H1 (cell line): ENCODE data around the gene MED12L. TPM values are rescaled to one million over a fixed set of nuclear protein-coding genes. Genes with fewer than 3 reads are reported as not detected.

Experiments
- CTCF ChIA-PET: fragments of 300-600 bp; sonication (Branson Sonifier 250); formaldehyde crosslinking; loops from one replicate; lab custom pipeline; 2021; ENCODE audit not compliant: partially characterized antibody; lab: Charles Lee
- POLR2A ChIA-PET: fragments of 300-600 bp; sonication (Branson Sonifier 250); formaldehyde crosslinking; loops from one replicate; lab custom pipeline; 2021; ENCODE audit warnings: inconsistent platforms; ENCODE audit not compliant: partially characterized antibody; lab: Charles Lee
- DNase-seq, 2 experiments: peaks; one replicate each; pipeline versions ENCODE4 v3.0.0 to v3.0.0-alpha.2; 2010 to 2022; ENCODE audit warnings: low spot score in 2 of 2, low read depth in 1 of 2, mixed read lengths in 1 of 2
- FAIRE-seq: peaks from 2 replicates; lab custom pipeline; 2011; peaks lifted over from hg19 to GRCh38; lab: Jason Lieb, UNC
- H2AFZ ChIP-seq: 2 replicates; pipeline ENCODE4 v1.8.1; 2012; ENCODE audit warnings: low read length, inconsistent platforms
- H2AK5ac ChIP-seq: 2 replicates; pipeline ENCODE4 v1.6.1; 2013; ENCODE audit warnings: low read depth, low read length
- H2BK120ac ChIP-seq: replicated peaks from 2 replicates; pipeline ENCODE3; 2013; ENCODE audit warnings: low read depth, low read length, inconsistent platforms
- H2BK12ac ChIP-seq: 2 replicates; pipeline ENCODE4 v1.6.1; 2013; ENCODE audit warnings: low read depth, low read length
- H2BK15ac ChIP-seq: 2 replicates; pipeline ENCODE4 v1.6.1; 2013; ENCODE audit warnings: low read length
- H2BK20ac ChIP-seq: 2 replicates; pipeline ENCODE4 v1.6.1; 2013; ENCODE audit warnings: low read length
- H2BK5ac ChIP-seq: 2 replicates; pipeline ENCODE4 v1.6.1; 2013; ENCODE audit warnings: low read depth, low read length
- H3K14ac ChIP-seq: 2 replicates; pipeline ENCODE4 v1.6.1; 2013; ENCODE audit warnings: inconsistent platforms; ENCODE audit not compliant: insufficient read length
- H3K18ac ChIP-seq: 2 replicates; pipeline ENCODE4 v1.6.1; 2013; ENCODE audit warnings: low read length; ENCODE audit errors: extremely low read depth
- H3K23ac ChIP-seq: 2 replicates; pipeline ENCODE4 v1.6.1; 2013; ENCODE audit warnings: inconsistent platforms; ENCODE audit not compliant: insufficient read length
- H3K23me2 ChIP-seq: 2 replicates; pipeline ENCODE4 v1.6.1; 2013; ENCODE audit warnings: low read depth, low read length
- H3K27ac ChIP-seq: 2 replicates; pipeline ENCODE4 v1.6.1; 2011; ENCODE audit warnings: low read depth, low read length, inconsistent platforms
- H3K27me3 ChIP-seq, 4 experiments: replicated peaks in 1 of 4; 1 replicate in 1 of 4; 2 replicates in 3 of 4; pipeline versions ENCODE4 v1.6.1 to v1.8.1; 2011 to 2013; ENCODE audit warnings: low read length in 3 of 4, mild to moderate bottlenecking in 3 of 4, inconsistent platforms in 2 of 4, mixed read lengths in 2 of 4, moderate library complexity in 1 of 4; ENCODE audit not compliant: control insufficient read depth in 3 of 4, insufficient read depth in 3 of 4; ENCODE audit errors: extremely low read depth in 1 of 4
- H3K36me3 ChIP-seq, 4 experiments: 2 replicates each; pipeline versions ENCODE4 v1.6.1 to v1.8.1; 2011 to 2013; ENCODE audit warnings: mild to moderate bottlenecking in 4 of 4, low read length in 3 of 4, moderate library complexity in 2 of 4, control low read depth in 1 of 4, inconsistent platforms in 1 of 4; ENCODE audit not compliant: insufficient read depth in 4 of 4, control insufficient read depth in 2 of 4
- H3K4ac ChIP-seq: replicated peaks from 2 replicates; pipeline ENCODE3; 2013; ENCODE audit warnings: low read length, low read depth, mixed read lengths, inconsistent platforms; ENCODE audit not compliant: insufficient read length
- H3K4me1 ChIP-seq, 4 experiments: replicated peaks in 1 of 4; 1 replicate in 1 of 4; 2 replicates in 3 of 4; pipeline versions ENCODE4 v1.6.1 to v1.8.1; 2011 to 2013; ENCODE audit warnings: low read length in 3 of 4, inconsistent platforms in 2 of 4, mixed read lengths in 1 of 4; ENCODE audit not compliant: insufficient read depth in 4 of 4, control insufficient read depth in 3 of 4
- H3K4me2 ChIP-seq, 2 experiments: 2 replicates each; pipeline versions ENCODE4 v1.6.1 to v1.8.1; 2011 to 2013; ENCODE audit warnings: low read depth in 2 of 2, low read length in 2 of 2, control low read depth in 1 of 2, inconsistent platforms in 1 of 2, mild to moderate bottlenecking in 1 of 2; ENCODE audit not compliant: insufficient read depth in 1 of 2
- H3K4me3 ChIP-seq, 4 experiments: fragments of 200-600, 300-600 bp in 1 of 4; sonication (generic), shearing (Covaris generic), sonication (Bioruptor Twin) in 1 of 4; 2 replicates each; pipeline versions ENCODE4 v1.5.1 to v1.8.1; 2011 to 2016; ENCODE audit warnings: low read length in 4 of 4, low read depth in 3 of 4, control low read depth in 2 of 4, inconsistent platforms in 2 of 4, mild to moderate bottlenecking in 2 of 4, mixed read lengths in 1 of 4, moderate library complexity in 1 of 4; ENCODE audit not compliant: insufficient read depth in 2 of 4; ENCODE audit errors: extremely low read depth in 1 of 4
- H3K56ac ChIP-seq: replicated peaks from 2 replicates; pipeline ENCODE3; 2013; ENCODE audit warnings: low read depth, mild to moderate bottlenecking, mixed read lengths, low read length, inconsistent platforms; ENCODE audit not compliant: insufficient read length
- H3K79me1 ChIP-seq: 2 replicates; pipeline ENCODE4 v1.6.1; 2013; ENCODE audit warnings: low read depth, low read length, control low read depth
- H3K79me2 ChIP-seq, 2 experiments: 2 replicates each; pipeline versions ENCODE4 v1.6.1 to v1.8.1; 2012 to 2013; ENCODE audit warnings: low read length in 2 of 2, mild to moderate bottlenecking in 2 of 2, inconsistent platforms in 1 of 2; ENCODE audit not compliant: insufficient read depth in 2 of 2, control insufficient read depth in 1 of 2
- H3K9ac ChIP-seq, 4 experiments: replicated peaks in 1 of 4; 1 replicate in 1 of 4; 2 replicates in 3 of 4; pipeline versions ENCODE4 v1.6.1 to v1.8.1; 2011 to 2013; ENCODE audit warnings: low read depth in 3 of 4, low read length in 3 of 4, control low read depth in 2 of 4, mild to moderate bottlenecking in 2 of 4, moderate library complexity in 2 of 4, inconsistent platforms in 1 of 4; ENCODE audit errors: extremely low read depth in 1 of 4
- H3K9me3 ChIP-seq, 2 experiments: 2 replicates each; pipeline versions ENCODE4 v1.6.1 to v1.8.1; 2012 to 2013; ENCODE audit warnings: mild to moderate bottlenecking in 2 of 2, moderate library complexity in 2 of 2, control low read depth in 1 of 2, inconsistent platforms in 1 of 2, low read depth in 1 of 2, low read length in 1 of 2, mixed read lengths in 1 of 2; ENCODE audit not compliant: insufficient read depth in 2 of 2
- H4K20me1 ChIP-seq, 2 experiments: replicated peaks in 1 of 2; 2 replicates each; pipeline versions ENCODE3 to v1.8.1; 2011 to 2013; ENCODE audit warnings: inconsistent platforms in 2 of 2, low read length in 2 of 2, mild to moderate bottlenecking in 1 of 2; ENCODE audit not compliant: insufficient read depth in 2 of 2, control insufficient read depth in 1 of 2
- H4K5ac ChIP-seq: 2 replicates; pipeline ENCODE4 v1.6.1; 2013; ENCODE audit warnings: low read length, low read depth, mixed read lengths, inconsistent platforms; ENCODE audit not compliant: insufficient read length
- H4K8ac ChIP-seq: 2 replicates; pipeline ENCODE4 v1.8.0; 2013; ENCODE audit warnings: mild to moderate bottlenecking, moderate library complexity, low read length, inconsistent platforms; ENCODE audit not compliant: insufficient read depth; ENCODE audit errors: extremely low read depth
- H4K91ac ChIP-seq: replicated peaks from 2 replicates; pipeline ENCODE3; 2013; ENCODE audit warnings: low read length, mixed read lengths, inconsistent platforms; ENCODE audit not compliant: insufficient read length
- FOSL1 ChIP-seq: IDR thresholded peaks from 2 replicates; pipeline ENCODE4 v1.6.1; 2011; ENCODE audit warnings: mild to moderate bottlenecking, low read depth, low read length, moderate library complexity; ENCODE audit not compliant: insufficient read depth
- GABPA ChIP-seq: IDR thresholded peaks from 2 replicates; pipeline ENCODE4 v1.6.1; 2011; ENCODE audit warnings: mild to moderate bottlenecking, low read length, moderate library complexity, borderline replicate concordance; ENCODE audit not compliant: insufficient read depth
- NRF1 ChIP-seq: IDR thresholded peaks from 2 replicates; pipeline ENCODE4 v1.6.1; 2011; ENCODE audit warnings: mild to moderate bottlenecking, low read depth, low read length, improper control_type of control experiment
- SAP30 ChIP-seq: fragments of 300-600 bp; sonication (generic); IDR thresholded peaks from 2 replicates; pipeline ENCODE4 v1.7.1; 2012; ENCODE audit warnings: low read length, moderate library complexity, mild to moderate bottlenecking, inconsistent platforms; ENCODE audit not compliant: insufficient read depth, insufficient replicate concordance
- TBP ChIP-seq: IDR thresholded peaks from 2 replicates; pipeline ENCODE4 v1.6.1; 2011; ENCODE audit warnings: low read depth, low read length, improper control_type of control experiment
- WGBS, 2 experiments: shearing (Covaris generic) in 1 of 2; methylation state at CpG; one replicate each; pipeline versions ENCODE4 v1.1.6 to v1.1.7; 2013 to 2015; ENCODE audit warnings: low lambda C conversion rate in 2 of 2, mixed read lengths in 2 of 2, inconsistent platforms in 1 of 2, low coverage in 1 of 2, missing lambda C conversion rate in 1 of 2; ENCODE audit not compliant: insufficient replicate concordance in 2 of 2, insufficient coverage in 1 of 2, insufficient read length in 1 of 2; ENCODE audit errors: extremely low coverage in 1 of 2, missing lambda C conversion rate in 1 of 2; 5-methylcytosine and 5-hydroxymethylcytosine counted together
- polyA plus RNA-seq, 7 experiments: library from polyadenylated mRNA; depleted of rRNA in 3 of 7; stranded (reverse) in 5 of 7; unstranded in 2 of 7; fragments of >200 nt in 5 of 7; fragments of 200-250 nt in 2 of 7; gene quantifications; 1 replicate in 5 of 7; 2 replicates in 1 of 7; 4 replicates in 1 of 7; pipeline versions ENCODE4 v1.2.1 to v1.2.3, GENCODE V29; 2011 to 2013; ENCODE audit warnings: missing spikeins in 2 of 7, mixed read lengths in 2 of 7
- total RNA-seq: library from RNA; stranded (reverse); fragmentation: NEBNext Ultra II Directional; extraction: Animal tissue kit (Norgen Biotek cat#: 25700); gene quantifications from 2 replicates; pipeline ENCODE4 v1.2.1, GENCODE V29; 2021

The MED12L gene
- total and polyA plus RNA-seq, 2 of the 8 experiments (the other 6 are each of a cell fraction or from before 2014, with no cell fraction given): 3.6 to 26.2 TPM

DNA sequence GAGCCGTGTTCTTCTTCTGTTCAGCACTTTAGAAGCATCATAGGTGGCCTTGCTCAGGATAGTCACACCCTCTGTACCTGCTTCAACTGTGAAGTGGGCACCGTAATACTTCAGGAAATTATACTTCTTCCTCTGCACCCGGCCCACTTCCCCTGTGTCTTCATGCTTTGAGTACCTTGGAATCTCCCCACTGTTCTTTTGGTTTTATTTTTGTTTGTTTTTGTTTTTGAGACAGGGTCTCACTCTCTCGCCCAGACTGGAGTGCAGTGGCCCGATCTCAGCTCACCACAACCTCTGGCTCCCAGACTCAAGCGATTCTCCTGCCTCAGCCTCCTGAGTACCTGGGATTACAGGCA, 191.2 kb downstream of the MED12L start:
- Histone ChIP-seq H3K23me2 (no peaks in the 10 kb centered on the region), H4K8ac (no peak overlapping the region), H2AFZ (no peak overlapping the region), H2BK15ac (no peak overlapping the region), H3K4me1 (peaks cover 0 to 2% (median 0%) of the 10 kb centered on the region in 4 experiments; a peak in 1 of 7 replicates), H2BK120ac (no peak overlapping the region), H3K4me3 (no peak overlapping the region), H3K79me2 (no peaks in the 10 kb centered on the region), H2BK12ac (no peak overlapping the region), H3K79me1 (no peaks in the 10 kb centered on the region), H3K36me3 (0 out of 8 replicates have a peak, but pooled peaks cover 0 to 3% (median 0%) of the 10 kb centered on the region in 4 experiments), H3K27ac (no peak overlapping the region), H3K23ac (no peak overlapping the region), H4K91ac (no peak overlapping the region), H3K9ac (no peak overlapping the region), H2AK5ac (no peak overlapping the region), H3K14ac (no peak overlapping the region), H4K20me1 (peaks cover 0 to 1% of the 10 kb centered on the region in 2 experiments), H2BK20ac (no peak overlapping the region), H3K56ac (no peak overlapping the region), H3K27me3 (no peaks in the 10 kb centered on the region), H3K4ac (no peak overlapping the region), H2BK5ac (no peak overlapping the region), H3K9me3 (no peaks in the 10 kb centered on the region), H3K4me2 (no peak overlapping the region), H4K5ac (no peak overlapping the region), H3K18ac (no peak overlapping the region)
- 90% methylated on average over 6 of the region's 6 CpGs; no CpG with 5 or more reads in 1 of the 2 experiments for WGBS, 2 experiments
- FAIRE-seq (no peak), DNase-seq (no peak)
- CTCF ChIA-PET: interaction anchor here (1.3 to 9.3 kb wide), 3 partner anchors 13 to 50 kb away, joined by 3 to 155 read pairs (median 4); no protein-coding TSS in a partner anchor
- POLR2A ChIA-PET: no interaction called here
- TF ChIP-seq GABPA (no peak), FOSL1 (no peak), SAP30 (no peak), TBP (no peak), NRF1 (no peak)
